Fibroblast of mammary gland (primary cell): ENCODE measurements around the gene AP3S2.

ENCODE experiments used
- DNase-seq: peaks from one replicate; pipeline ENCODE4 v3.0.0-alpha.2; 2010; ENCODE audit warnings: low read depth
- H3K4me3 ChIP-seq: 2 replicates; pipeline ENCODE4 v1.5.1; 2011; ENCODE audit warnings: low read depth, mild to moderate bottlenecking, low read length, moderate library complexity; ENCODE audit not compliant: control insufficient read depth
- TF ChIP-seq, protein P1 (sequence below): conservative IDR thresholded peaks from 2 replicates; pipeline ENCODE4 v1.5.1; 2011; ENCODE audit warnings: low read depth, low read length, inconsistent platforms; ENCODE audit not compliant: control insufficient read depth, insufficient read depth

AP3S2 gene

DNA sequence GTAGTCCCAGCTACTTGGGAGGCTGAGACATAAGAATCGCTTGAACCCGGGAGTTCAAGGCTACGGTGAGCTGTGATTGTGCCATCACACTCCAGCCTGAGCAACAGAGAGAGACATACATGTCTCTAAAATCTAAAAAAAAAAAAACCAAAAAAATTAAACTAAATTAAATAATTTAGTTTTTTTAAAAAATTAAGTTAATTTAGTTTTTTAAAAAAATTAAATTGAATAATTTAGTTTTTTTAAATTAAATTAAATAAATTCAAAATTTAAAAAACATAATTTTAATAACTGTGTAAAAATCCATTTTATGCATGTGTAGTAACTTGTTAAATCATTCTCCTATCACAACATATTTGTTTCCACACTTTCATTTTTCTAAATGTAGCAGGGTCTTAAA is 39.1 kb upstream of the AP3S2 start:
- H3K4me3 ChIP-seq, result no peak overlapping the region
- DNase-seq, result no peak
- TF ChIP-seq, protein P1, sequence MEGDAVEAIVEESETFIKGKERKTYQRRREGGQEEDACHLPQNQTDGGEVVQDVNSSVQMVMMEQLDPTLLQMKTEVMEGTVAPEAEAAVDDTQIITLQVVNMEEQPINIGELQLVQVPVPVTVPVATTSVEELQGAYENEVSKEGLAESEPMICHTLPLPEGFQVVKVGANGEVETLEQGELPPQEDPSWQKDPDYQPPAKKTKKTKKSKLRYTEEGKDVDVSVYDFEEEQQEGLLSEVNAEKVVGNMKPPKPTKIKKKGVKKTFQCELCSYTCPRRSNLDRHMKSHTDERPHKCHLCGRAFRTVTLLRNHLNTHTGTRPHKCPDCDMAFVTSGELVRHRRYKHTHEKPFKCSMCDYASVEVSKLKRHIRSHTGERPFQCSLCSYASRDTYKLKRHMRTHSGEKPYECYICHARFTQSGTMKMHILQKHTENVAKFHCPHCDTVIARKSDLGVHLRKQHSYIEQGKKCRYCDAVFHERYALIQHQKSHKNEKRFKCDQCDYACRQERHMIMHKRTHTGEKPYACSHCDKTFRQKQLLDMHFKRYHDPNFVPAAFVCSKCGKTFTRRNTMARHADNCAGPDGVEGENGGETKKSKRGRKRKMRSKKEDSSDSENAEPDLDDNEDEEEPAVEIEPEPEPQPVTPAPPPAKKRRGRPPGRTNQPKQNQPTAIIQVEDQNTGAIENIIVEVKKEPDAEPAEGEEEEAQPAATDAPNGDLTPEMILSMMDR, result no peak

DNA sequence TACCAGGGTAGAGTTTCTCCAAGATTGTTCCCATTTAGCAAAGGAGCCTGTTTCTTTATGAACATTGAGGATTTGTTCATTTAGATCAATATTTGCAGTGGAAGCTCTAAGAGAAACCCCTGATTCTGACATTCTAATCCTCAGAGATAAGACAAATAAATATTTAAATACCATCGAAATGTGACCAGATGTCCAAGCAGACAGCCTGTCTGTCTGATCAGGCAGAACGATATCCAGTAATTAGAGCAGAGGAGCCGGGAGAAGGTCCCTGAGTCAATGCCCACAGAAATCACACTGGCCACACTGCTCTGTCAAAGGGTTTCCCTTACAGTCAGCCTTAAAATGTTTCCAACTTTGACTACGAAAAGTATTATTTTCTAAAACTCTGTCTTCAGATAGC is 34.6 kb upstream of the AP3S2 start:
- DNase-seq, result no peak
- TF ChIP-seq, protein P1, result no peak

DNA sequence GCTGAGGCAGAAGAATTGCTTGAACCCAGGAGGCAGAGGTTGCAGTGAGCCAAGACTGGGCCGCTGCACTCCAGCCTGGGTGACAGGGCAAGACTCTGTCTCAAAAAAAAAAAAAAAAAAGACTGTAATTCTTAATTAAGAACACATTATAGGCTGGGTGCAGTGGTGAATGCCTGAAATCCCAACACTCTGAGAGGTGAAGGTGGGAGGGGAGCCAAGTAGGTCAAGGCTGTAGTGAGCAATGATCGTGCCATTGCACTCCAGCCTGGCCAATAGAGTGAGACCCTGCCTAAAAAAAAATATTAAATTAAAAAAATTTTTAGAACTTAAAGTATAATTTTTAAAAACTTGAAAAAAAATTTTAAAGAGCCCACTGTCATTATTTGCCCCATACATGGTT is 32.4 kb upstream of the AP3S2 start:
- no peak overlapping the region for H3K4me3 ChIP-seq
- TF ChIP-seq, protein P1, result no peak
- DNase-seq, result peak; percentile 75

More for the DNA sequence above, 34.6 kb upstream of the AP3S2 start:
- H3K4me3 ChIP-seq, result no peak overlapping the region

DNA sequence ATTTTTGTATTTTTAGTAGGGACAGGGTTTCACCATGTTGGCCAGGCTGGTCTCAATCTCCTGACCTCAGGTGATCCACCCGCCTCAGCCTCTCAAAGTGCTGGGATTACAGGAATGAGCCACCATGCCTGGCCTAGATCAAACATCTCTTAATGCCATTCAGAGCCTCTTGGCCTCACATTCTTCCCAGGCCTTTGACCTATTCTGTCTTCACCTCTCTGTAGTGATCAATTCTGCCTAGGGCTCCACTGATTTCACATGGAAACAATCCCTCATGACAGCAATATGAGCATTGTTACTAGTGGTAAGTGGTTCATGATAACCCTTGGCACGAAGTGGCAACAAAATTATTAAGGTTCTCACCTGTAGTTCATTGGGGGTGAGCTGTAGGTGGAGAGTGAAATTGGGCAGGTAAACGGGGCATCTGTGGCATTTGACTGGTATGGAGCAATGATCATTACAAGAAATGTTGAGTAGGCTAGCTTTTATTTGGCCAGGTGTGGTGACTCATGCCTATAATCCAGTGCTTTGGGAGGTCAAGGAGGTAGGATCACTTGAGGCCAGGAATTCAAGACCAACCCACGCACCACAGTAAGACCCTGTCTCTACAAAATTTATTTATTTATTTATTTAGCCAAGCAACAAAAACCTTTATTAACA is 23.8 kb upstream of the AP3S2 start:
- no peak for DNase-seq
- TF ChIP-seq, protein P1, result no peak
- H3K4me3 ChIP-seq, result no peak overlapping the region

DNA sequence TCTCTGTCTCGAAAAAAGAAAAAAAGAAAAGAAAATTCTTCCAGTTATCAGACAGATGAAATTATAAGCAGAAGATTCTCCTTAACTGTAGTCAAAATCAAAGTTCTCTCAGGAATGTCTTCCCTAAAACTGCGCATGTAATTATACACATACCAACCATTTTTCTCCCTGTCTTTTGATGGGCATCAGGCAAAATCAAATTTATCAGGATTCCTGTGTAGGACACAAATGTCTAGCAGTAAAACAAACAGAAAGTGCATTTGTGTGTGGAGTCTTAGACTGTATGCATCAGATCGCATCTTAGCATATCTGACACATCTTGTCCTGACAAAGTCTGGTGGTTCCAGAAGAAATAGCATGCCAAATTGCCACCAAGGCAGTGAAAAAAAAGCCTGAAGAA is 22.9 kb upstream of the AP3S2 start:
- TF ChIP-seq, protein P1, result no peak
- DNase-seq, result no peak
- H3K4me3 ChIP-seq, result no peak overlapping the region

DNA sequence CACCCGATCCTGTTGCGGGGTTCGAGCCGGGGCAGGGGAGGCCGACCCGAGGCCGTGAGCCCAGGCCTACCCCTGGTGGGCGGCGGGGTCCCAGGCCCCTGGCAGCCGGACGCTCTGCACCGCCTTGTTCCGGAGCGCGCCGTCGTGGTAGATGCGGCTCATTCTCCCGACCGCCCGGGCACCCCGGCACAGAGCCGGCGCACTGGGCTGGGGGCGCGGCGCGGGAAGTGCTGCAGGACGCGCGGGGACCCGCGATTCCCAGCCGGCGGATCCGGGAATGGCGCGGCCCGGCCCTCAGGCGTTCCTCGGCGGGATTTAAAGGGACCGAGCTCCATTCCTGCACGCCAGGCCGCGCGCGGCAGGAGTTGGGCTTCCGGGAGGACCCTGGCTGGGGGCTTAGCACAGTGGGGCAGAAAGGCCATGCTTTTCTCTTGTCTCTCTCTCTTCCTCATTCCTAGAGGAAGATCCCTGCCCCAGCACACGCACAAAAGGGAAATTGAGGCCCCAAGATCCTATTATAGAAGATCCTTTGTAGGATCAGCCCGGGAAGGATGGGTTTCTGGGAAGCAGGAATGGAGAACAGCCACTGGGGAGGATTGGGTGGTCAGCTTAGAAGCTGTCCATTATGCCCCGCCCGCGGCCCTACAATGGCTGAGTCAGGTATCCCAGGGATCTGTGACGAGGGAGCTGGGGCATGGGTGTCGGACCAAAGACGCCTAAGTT is 19.0 kb upstream of the AP3S2 start, which contains the start of gene ARPIN:
ARPIN (minus strand) TSS at position 279 of the 723 bp plus-strand sequence; CDS start at position 162, 117 bp downstream.
- DNase-seq, result peak; percentile 31
- TF ChIP-seq, protein P1, result no peak
- peak within 1 kb of the TSS; percentile 69 for H3K4me3 ChIP-seq
